ENCODE results near the gene MCUB. TPM values are rescaled to one million over a fixed set of nuclear protein-coding genes. Genes with fewer than 3 reads are reported as not detected.

Gene MCUB
- total and polyA plus RNA-seq, 2 donors (not counting 3 experiments of a cell fraction or from before 2014, with no cell fraction given): 32.5 to 53.8 TPM

GRCh38 chr4:109589119-109589518 lies 29.1 kb downstream of the MCUB start:
- no peak overlapping the region for H3K4me2 ChIP-seq (ENCODE audit: insufficient read depth, low read length)
- TF ChIP-seq POLR2AphosphoS5 (IDR thresholded peaks at IDR 0.05; ENCODE audit: insufficient read depth, low read depth, low read length) (no peak), EZH2 (IDR thresholded peaks at IDR 0.05; ENCODE audit: borderline replicate concordance, low read depth, low read length, severe bottlenecking) (no peak), GATA2 (IDR thresholded peaks at IDR 0.05; ENCODE audit: insufficient read depth, insufficient read length, low read depth, low read length) (no peak), MYC (IDR thresholded peaks at IDR 0.05; ENCODE audit: low read depth, low read length) (no peak), CTCF (IDR thresholded peaks at IDR 0.05; ENCODE audit: extremely low read depth in 1 of 2, insufficient read depth in 1 of 2, low read depth in 1 of 2, low read length in 2 of 2) (no peak), JUN (IDR thresholded peaks at IDR 0.05; ENCODE audit: borderline replicate concordance, insufficient read depth, insufficient read length, low read depth) (no peak), FOS (IDR thresholded peaks at IDR 0.05; ENCODE audit: borderline replicate concordance, insufficient read depth, low read length) (no peak), POLR2A (IDR thresholded peaks at IDR 0.05; ENCODE audit: low read depth, low read length) (no peak)
- TF ChIP-seq, protein P1, sequence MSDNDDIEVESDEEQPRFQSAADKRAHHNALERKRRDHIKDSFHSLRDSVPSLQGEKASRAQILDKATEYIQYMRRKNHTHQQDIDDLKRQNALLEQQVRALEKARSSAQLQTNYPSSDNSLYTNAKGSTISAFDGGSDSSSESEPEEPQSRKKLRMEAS (IDR thresholded peaks at IDR 0.05; ENCODE audit: insufficient read depth, insufficient read length): no peak
- H3K4me1 ChIP-seq (ENCODE audit: control insufficient read depth, extremely low read depth, insufficient read depth, low read length): no peaks in the 10 kb centered on the region
- BruUV-seq (replicated peaks): no TSS peak
- H3K9me1 ChIP-seq (replicated peaks; ENCODE audit: control insufficient read depth, extremely low read depth, insufficient read depth, low read length): no peaks in the 10 kb centered on the region
- H3K9ac ChIP-seq (replicated peaks; ENCODE audit: extremely low read depth, insufficient read depth, low read length): no peak overlapping the region
- DNase-seq (ENCODE audit: low read depth, low spot score): no peak
- no peak for FAIRE-seq
- no peak overlapping the region for H3K27ac ChIP-seq (ENCODE audit: insufficient read depth, low read depth, low read length)
- no peak overlapping the region for H2AFZ ChIP-seq (ENCODE audit: low read depth, low read length)
- H3K79me2 ChIP-seq (ENCODE audit: control insufficient read depth, insufficient read depth, low read length): no peaks in the 10 kb centered on the region
- dilution Hi-C loops (cut with MboI; ENCODE audit: extremely low pct_ligation_motif_present, low sequenced_read_pairs): no loop called here
- CTCF ChIA-PET: interaction anchor here (1.0 kb wide), 1 partner anchor 12 kb away, joined by 4 read pairs; no protein-coding TSS in a partner anchor
- H4K20me1 ChIP-seq (replicated peaks; ENCODE audit: control insufficient read depth, extremely low read depth, insufficient read depth, low read length): no peaks in the 10 kb centered on the region
- H3K4me3 ChIP-seq (replicated peaks in 1 of 3; ENCODE audit: insufficient read depth in 1 of 3, low read depth in 1 of 3, low read length in 3 of 3): no peak overlapping the region
- POLR2A ChIA-PET: no interaction called here
- intact Hi-C loops (cut with micrococcal nuclease): no loop called here
- H3K36me3 ChIP-seq (ENCODE audit: control insufficient read depth in 2 of 2, extremely low read depth in 1 of 2, insufficient read depth in 2 of 2, low read length in 2 of 2): no peaks in the 10 kb centered on the region
- H3K9me3 ChIP-seq (replicated peaks; ENCODE audit: control insufficient read depth, insufficient read depth, low read length): no peaks in the 10 kb centered on the region
- no peaks in the 10 kb centered on the region for H3K27me3 ChIP-seq (ENCODE audit: control insufficient read depth in 2 of 2, insufficient read depth in 2 of 2, low read length in 2 of 2)

Data from endothelial cell of umbilical vein (primary cell).